ENCODE results near the gene IL10RA.
"Not testable (repeated sequence)": the region's sequence is repeated elsewhere in the genome, so short reads cannot be mapped to it uniquely, and the experiment has no call there.

The IL10RA gene

GRCh38 chr11:117945047-117945810, 41.0 kb upstream of the IL10RA start:
- TF ChIP-seq CTCF (IDR thresholded peaks at IDR 0.05; ENCODE audit: borderline replicate concordance, control extremely low read depth, extremely low read depth, insufficient read depth, missing control alignments) = no peak
- no peak for DNase-seq (ENCODE audit: low spot score)
- in situ Hi-C loops (cut with MboI; ENCODE audit: low sequenced_read_pairs, unreplicated experiment) = loop anchor here (5.0 kb wide), 1 partner anchor 103 kb away; no protein-coding TSS in a partner anchor

- no peak for DNase-seq (ENCODE audit: low spot score)
- no peak for TF ChIP-seq CTCF (IDR thresholded peaks at IDR 0.05; ENCODE audit: borderline replicate concordance, control extremely low read depth, extremely low read depth, insufficient read depth, missing control alignments)
- in situ Hi-C loops (cut with MboI; ENCODE audit: low sequenced_read_pairs, unreplicated experiment) = loop anchor here (5.0 kb wide), 1 partner anchor 104 kb away; no protein-coding TSS in a partner anchor
Measured at GRCh38 chr11:117946156-117946841, 39.9 kb upstream of the IL10RA start.

- DNase-seq (ENCODE audit: low spot score) = peak; percentile 78
- in situ Hi-C loops (cut with MboI; ENCODE audit: low sequenced_read_pairs, unreplicated experiment) = loop anchor here (5.0 kb wide), 1 partner anchor 105 kb away; no protein-coding TSS in a partner anchor
- peak; percentile 93 for TF ChIP-seq CTCF (IDR thresholded peaks at IDR 0.05; ENCODE audit: borderline replicate concordance, control extremely low read depth, extremely low read depth, insufficient read depth, missing control alignments)
Measured at GRCh38 chr11:117946842-117947526, 39.2 kb upstream of the IL10RA start.

- not testable (repeated sequence) for DNase-seq (ENCODE audit: low spot score)
- in situ Hi-C loops (cut with MboI; ENCODE audit: low sequenced_read_pairs, unreplicated experiment) = loop anchor here (5.0 kb wide), 1 partner anchor 105 kb away; no protein-coding TSS in a partner anchor
Measured at GRCh38 chr11:117947751-117948150, 38.4 kb upstream of the IL10RA start.

GRCh38 chr11:117948466-117948865, 37.7 kb upstream of the IL10RA start:
- in situ Hi-C loops (cut with MboI; ENCODE audit: low sequenced_read_pairs, unreplicated experiment) = loop anchor here (5.0 kb wide), 1 partner anchor 106 kb away; no protein-coding TSS in a partner anchor
- DNase-seq (ENCODE audit: low spot score) = not testable (repeated sequence)

GRCh38 chr11:117949062-117949461, 37.1 kb upstream of the IL10RA start:
- no peak for TF ChIP-seq CTCF (IDR thresholded peaks at IDR 0.05; ENCODE audit: borderline replicate concordance, control extremely low read depth, extremely low read depth, insufficient read depth, missing control alignments)
- DNase-seq (ENCODE audit: low spot score) = peak; percentile 9
- in situ Hi-C loops (cut with MboI; ENCODE audit: low sequenced_read_pairs, unreplicated experiment) = loop anchor here (5.0 kb wide), 1 partner anchor 107 kb away; no protein-coding TSS in a partner anchor

- peak; percentile 42 for TF ChIP-seq CTCF (IDR thresholded peaks at IDR 0.05; ENCODE audit: borderline replicate concordance, control extremely low read depth, extremely low read depth, insufficient read depth, missing control alignments)
- in situ Hi-C loops (cut with MboI; ENCODE audit: low sequenced_read_pairs, unreplicated experiment) = loop anchor here (5.0 kb wide), 1 partner anchor 97 kb away; no protein-coding TSS in a partner anchor
- peak; percentile 64 for DNase-seq (ENCODE audit: low spot score)
Measured at GRCh38 chr11:117950301-117950700, 35.9 kb upstream of the IL10RA start.
